H9 (cell line): Measurements from ENCODE around the gene PDE12. TPM values are rescaled to one million over a fixed set of nuclear protein-coding genes. Genes with fewer than 3 reads are reported as not detected.

Experiments used
- DNase-seq: peaks from one replicate; pipeline ENCODE4 v3.0.0-alpha.2; 2017
- H2AFZ ChIP-seq: one replicate; pipeline ENCODE4 v1.6.1; 2013; ENCODE audit warnings: mild to moderate bottlenecking, low read length, control low read depth, moderate library complexity
- H2AK5ac ChIP-seq: 2 replicates; pipeline ENCODE4 v1.6.1; 2013; ENCODE audit warnings: low read length, control low read depth, mixed read lengths; ENCODE audit not compliant: insufficient read length
- H2BK120ac ChIP-seq: one replicate; pipeline ENCODE4 v1.6.1; 2013; ENCODE audit warnings: low read depth, mild to moderate bottlenecking, low read length, control low read depth, inconsistent platforms; ENCODE audit not compliant: poor library complexity, severe bottlenecking
- H2BK12ac ChIP-seq: 2 replicates; pipeline ENCODE4 v1.6.1; 2013; ENCODE audit warnings: low read length, control low read depth, mixed read lengths, low read depth; ENCODE audit not compliant: insufficient read length
- H2BK15ac ChIP-seq: 2 replicates; pipeline ENCODE4 v1.6.1; 2013; ENCODE audit warnings: low read depth, low read length, control low read depth
- H2BK20ac ChIP-seq: one replicate; pipeline ENCODE4 v1.6.1; 2013; ENCODE audit warnings: low read depth, mild to moderate bottlenecking, low read length, control low read depth, inconsistent platforms; ENCODE audit not compliant: poor library complexity, severe bottlenecking
- H2BK5ac ChIP-seq: 2 replicates; pipeline ENCODE4 v1.6.1; 2013; ENCODE audit warnings: low read length, control low read depth, mixed read lengths; ENCODE audit not compliant: insufficient read length
- H3K14ac ChIP-seq: 2 replicates; pipeline ENCODE4 v1.6.1; 2013; ENCODE audit warnings: low read length, control low read depth; ENCODE audit not compliant: insufficient read depth
- H3K18ac ChIP-seq: 2 replicates; pipeline ENCODE4 v1.6.1; 2013; ENCODE audit warnings: low read depth, mild to moderate bottlenecking, mixed read lengths, low read length, control low read depth; ENCODE audit not compliant: insufficient read length
- H3K23ac ChIP-seq: 2 replicates; pipeline ENCODE4 v1.6.1; 2013; ENCODE audit warnings: low read length, control low read depth, mixed read lengths, low read depth; ENCODE audit not compliant: insufficient read length
- H3K23me2 ChIP-seq: 2 replicates; pipeline ENCODE4 v1.6.1; 2013; ENCODE audit warnings: low read depth, mild to moderate bottlenecking, mixed read lengths, low read length, control low read depth; ENCODE audit not compliant: insufficient read length, poor library complexity, severe bottlenecking
- H3K27ac ChIP-seq: 2 replicates; pipeline ENCODE4 v1.5.1; 2013; ENCODE audit warnings: low read length, control low read depth, mixed read lengths, low read depth; ENCODE audit not compliant: insufficient read length
- H3K27me3 ChIP-seq: 2 replicates; pipeline ENCODE4 v1.6.1; 2013; ENCODE audit warnings: low read length, control low read depth, inconsistent platforms; ENCODE audit not compliant: insufficient read depth
- H3K4ac ChIP-seq: 2 replicates; pipeline ENCODE4 v1.6.1; 2013; ENCODE audit warnings: low read depth, mild to moderate bottlenecking, control low read depth, inconsistent platforms, low read length, moderate library complexity
- H3K4me1 ChIP-seq: 2 replicates; pipeline ENCODE4 v1.6.1; 2013; ENCODE audit warnings: low read length, control low read depth, inconsistent platforms; ENCODE audit not compliant: insufficient read depth
- H3K4me2 ChIP-seq: 2 replicates; pipeline ENCODE4 v1.6.1; 2013; ENCODE audit warnings: low read length, control low read depth, mixed read lengths; ENCODE audit not compliant: insufficient read length, insufficient read depth
- H3K56ac ChIP-seq: 2 replicates; pipeline ENCODE4 v1.6.1; 2013; ENCODE audit warnings: low read depth, mild to moderate bottlenecking, mixed read lengths, low read length, control low read depth; ENCODE audit not compliant: insufficient read length
- H3K79me1 ChIP-seq: 2 replicates; pipeline ENCODE4 v1.6.1; 2013; ENCODE audit warnings: low read depth, mild to moderate bottlenecking, moderate library complexity, low read length, control low read depth, inconsistent platforms; ENCODE audit not compliant: insufficient read depth, poor library complexity, severe bottlenecking
- H3K79me2 ChIP-seq: 2 replicates; pipeline ENCODE4 v1.6.1; 2013; ENCODE audit warnings: low read length, control low read depth, inconsistent platforms; ENCODE audit not compliant: insufficient read depth
- H3K9ac ChIP-seq: 2 replicates; pipeline ENCODE4 v1.6.1; 2013; ENCODE audit warnings: low read length, control low read depth, mixed read lengths; ENCODE audit not compliant: insufficient read length; ENCODE audit errors: extremely low read depth
- H3K9me3 ChIP-seq: one replicate; pipeline ENCODE4 v1.6.1; 2013; ENCODE audit warnings: low read depth, low read length, inconsistent platforms; ENCODE audit not compliant: control insufficient read depth
- H3T11ph ChIP-seq: one replicate; pipeline ENCODE4 v1.6.1; 2013; ENCODE audit warnings: mild to moderate bottlenecking, low read length, control low read depth, inconsistent platforms
- H4K20me1 ChIP-seq: one replicate; pipeline ENCODE4 v1.6.1; 2013; ENCODE audit not compliant: control insufficient read depth, insufficient read length, insufficient read depth
- H4K5ac ChIP-seq: 2 replicates; pipeline ENCODE4 v1.6.1; 2013; ENCODE audit warnings: low read depth, mild to moderate bottlenecking, mixed read lengths, low read length, control low read depth; ENCODE audit not compliant: insufficient read length
- H4K8ac ChIP-seq: replicated peaks from 2 replicates; pipeline ENCODE4 v1.6.1; 2013; ENCODE audit warnings: low read length, control low read depth, mixed read lengths, low read depth; ENCODE audit not compliant: insufficient read length
- H4K91ac ChIP-seq: 2 replicates; pipeline ENCODE4 v1.6.1; 2013; ENCODE audit warnings: low read depth, mild to moderate bottlenecking, moderate library complexity, mixed read lengths, low read length, control low read depth; ENCODE audit not compliant: insufficient read length
- H3K27ac Mint-ChIP-seq, 3 experiments: 2 replicates in 2 of 3; 3 replicates in 1 of 3; pipeline ENCODE4 v1.8.0; 2020 to 2021; ENCODE audit warnings: mixed read lengths in 3 of 3, mild to moderate bottlenecking in 1 of 3, moderate library complexity in 1 of 3
- H3K27me3 Mint-ChIP-seq: 2 replicates; pipeline ENCODE4 v1.8.0; 2021; ENCODE audit warnings: low read depth, mild to moderate bottlenecking, moderate library complexity, mixed read lengths
- H3K36me3 Mint-ChIP-seq, 3 experiments: 2 replicates in 2 of 3; 3 replicates in 1 of 3; pipeline ENCODE4 v1.8.0; 2020 to 2021; ENCODE audit warnings: low read depth in 3 of 3, mixed read lengths in 3 of 3; ENCODE audit not compliant: insufficient read depth in 1 of 3
- H3K4me1 Mint-ChIP-seq, 2 experiments: 2 replicates each; pipeline ENCODE4 v1.8.0; 2020; ENCODE audit warnings: mixed read lengths in 2 of 2
- H3K4me3 Mint-ChIP-seq, 2 experiments: 2 replicates in 1 of 2; 3 replicates in 1 of 2; pipeline ENCODE4 v1.8.0; 2020 to 2021; ENCODE audit warnings: mild to moderate bottlenecking in 2 of 2, mixed read lengths in 2 of 2, moderate library complexity in 1 of 2
- H3K9me3 Mint-ChIP-seq, 2 experiments: 2 replicates in 1 of 2; 3 replicates in 1 of 2; pipeline ENCODE4 v1.8.0; 2020; ENCODE audit warnings: mild to moderate bottlenecking in 2 of 2, mixed read lengths in 2 of 2, moderate library complexity in 1 of 2
- WGBS: extraction: QIAGEN DNeasy Blood & Tissue Kit; methylation state at CpG from one replicate; pipeline ENCODE4 v1.1.7; 2013; ENCODE audit warnings: missing lambda C conversion rate, low lambda C conversion rate, mixed read lengths; ENCODE audit not compliant: insufficient read length; ENCODE audit errors: extremely low coverage; 5-methylcytosine and 5-hydroxymethylcytosine counted together
- total RNA-seq: library from RNA; stranded (reverse); gene quantifications from 2 replicates; pipeline ENCODE4 v1.2.1, GENCODE V29; 2021
- TF ChIP-seq, protein P1 (sequence below): fragments of 200-600 bp; sonication (generic); conservative IDR thresholded peaks from 3 replicates; pipeline ENCODE4 v1.8.0; 2021; ENCODE audit warnings: antibody characterized with exemption, mild to moderate bottlenecking

PDE12 gene
- total RNA-seq, 1 experiment from 2014 or later: 18.9 TPM

GRCh38 chr3:57600195-57600594 lies 44.1 kb downstream of the PDE12 start:
- Histone ChIP-seq H3K79me1 (no peaks in the 10 kb centered on the region), H3K18ac (no peak overlapping the region), H3T11ph (no peak overlapping the region), H4K91ac (no peak overlapping the region), H3K27me3 (no peaks in the 10 kb centered on the region), H2BK20ac (no peak overlapping the region), H3K4me2 (no peak overlapping the region), H3K23me2 (no peaks in the 10 kb centered on the region), H3K9me3 (no peaks in the 10 kb centered on the region), H4K20me1 (no peaks in the 10 kb centered on the region), H3K4me1 (no peaks in the 10 kb centered on the region), H2BK12ac (no peak overlapping the region), H4K8ac (no peak overlapping the region), H3K14ac (no peak overlapping the region), H2BK15ac (no peak overlapping the region), H2BK5ac (no peak overlapping the region), H2BK120ac (no peak overlapping the region), H3K23ac (no peak overlapping the region), H3K56ac (no peak overlapping the region), H4K5ac (no peak overlapping the region), H3K9ac (no peak overlapping the region), H3K4ac (no peak overlapping the region), H2AK5ac (no peak overlapping the region), H2AFZ (no peak overlapping the region), H3K27ac (no peak overlapping the region), H3K79me2 (peaks cover 5% of the 10 kb centered on the region; the same call in 1 of the 2 replicates)
- TF ChIP-seq, protein P1, sequence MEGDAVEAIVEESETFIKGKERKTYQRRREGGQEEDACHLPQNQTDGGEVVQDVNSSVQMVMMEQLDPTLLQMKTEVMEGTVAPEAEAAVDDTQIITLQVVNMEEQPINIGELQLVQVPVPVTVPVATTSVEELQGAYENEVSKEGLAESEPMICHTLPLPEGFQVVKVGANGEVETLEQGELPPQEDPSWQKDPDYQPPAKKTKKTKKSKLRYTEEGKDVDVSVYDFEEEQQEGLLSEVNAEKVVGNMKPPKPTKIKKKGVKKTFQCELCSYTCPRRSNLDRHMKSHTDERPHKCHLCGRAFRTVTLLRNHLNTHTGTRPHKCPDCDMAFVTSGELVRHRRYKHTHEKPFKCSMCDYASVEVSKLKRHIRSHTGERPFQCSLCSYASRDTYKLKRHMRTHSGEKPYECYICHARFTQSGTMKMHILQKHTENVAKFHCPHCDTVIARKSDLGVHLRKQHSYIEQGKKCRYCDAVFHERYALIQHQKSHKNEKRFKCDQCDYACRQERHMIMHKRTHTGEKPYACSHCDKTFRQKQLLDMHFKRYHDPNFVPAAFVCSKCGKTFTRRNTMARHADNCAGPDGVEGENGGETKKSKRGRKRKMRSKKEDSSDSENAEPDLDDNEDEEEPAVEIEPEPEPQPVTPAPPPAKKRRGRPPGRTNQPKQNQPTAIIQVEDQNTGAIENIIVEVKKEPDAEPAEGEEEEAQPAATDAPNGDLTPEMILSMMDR: no peak
- Mint-ChIP-seq H3K27me3 (no peaks in the 10 kb centered on the region), H3K4me3 (no peak overlapping the region), H3K4me1 (peaks cover 13 to 22% of the 10 kb centered on the region in 2 experiments), H3K27ac (peak overlapping the region in 1 of 3 experiments; percentile 20; a peak in 1 of 7 replicates), H3K9me3 (peaks cover 3 to 4% of the 10 kb centered on the region in 2 experiments; a peak in 3 of 5 replicates), H3K36me3 (peaks cover 2 to 8% (median 6%) of the 10 kb centered on the region in 3 experiments)
- no peak for DNase-seq
- WGBS: no CpG with 5 or more reads among the region's 2 CpGs
